Skeletal muscle satellite cell (primary cell): ENCODE data around the gene ATRN.
"Not testable (repeated sequence)": the region's sequence is repeated elsewhere in the genome, so short reads cannot be mapped to it uniquely, and the experiment has no call there.

Experiments used
- H3K27me3 ChIP-seq: 2 replicates; pipeline ENCODE4 v1.7.0; 2013; ENCODE audit warnings: low read length; ENCODE audit not compliant: control insufficient read depth, insufficient read depth
- H3K36me3 ChIP-seq: 2 replicates; pipeline ENCODE4 v1.7.0; 2013; ENCODE audit warnings: mild to moderate bottlenecking, control low read depth, low read length; ENCODE audit not compliant: insufficient read depth
- H3K4me1 ChIP-seq: 2 replicates; pipeline ENCODE4 v1.7.0; 2013; ENCODE audit warnings: low read length; ENCODE audit not compliant: control insufficient read depth, insufficient read depth
- H3K4me2 ChIP-seq: 2 replicates; pipeline ENCODE4 v1.7.0; 2013; ENCODE audit warnings: mild to moderate bottlenecking, low read length
- H3K4me3 ChIP-seq: 2 replicates; pipeline ENCODE4 v1.7.0; 2013; ENCODE audit warnings: low read length
- H3K9ac ChIP-seq: 2 replicates; pipeline ENCODE4 v1.7.0; 2013; ENCODE audit warnings: mild to moderate bottlenecking, low read depth, low read length, moderate library complexity
- H3K9me3 ChIP-seq: replicated peaks from 2 replicates; pipeline ENCODE4 v1.7.0; 2013; ENCODE audit warnings: mild to moderate bottlenecking, control low read depth, low read length

Gene ATRN

GRCh38 chr20:3615171-3615840 is 144.5 kb downstream of the ATRN start:
- H3K4me3 ChIP-seq, H3K4me2 ChIP-seq, H3K27me3 ChIP-seq, H3K9me3 ChIP-seq, H3K36me3 ChIP-seq, H3K4me1 ChIP-seq, H3K9ac ChIP-seq: not testable (repeated sequence)

- no peak overlapping the region for H3K4me2 ChIP-seq
- H3K27me3 ChIP-seq: no peaks in the 10 kb centered on the region
- H3K9ac ChIP-seq: no peak overlapping the region
- H3K4me3 ChIP-seq: no peak overlapping the region
- H3K36me3 ChIP-seq: peaks cover 3% of the 10 kb centered on the region
- no peaks in the 10 kb centered on the region for H3K4me1 ChIP-seq
- H3K9me3 ChIP-seq: no peaks in the 10 kb centered on the region
Observed at GRCh38 chr20:3616250-3616649, 145.4 kb downstream of the ATRN start.

- H3K9me3 ChIP-seq: no peaks in the 10 kb centered on the region
- no peak overlapping the region for H3K4me3 ChIP-seq
- no peak overlapping the region for H3K9ac ChIP-seq
- H3K4me1 ChIP-seq: no peaks in the 10 kb centered on the region
- H3K36me3 ChIP-seq: peaks cover 3% of the 10 kb centered on the region
- H3K4me2 ChIP-seq: no peak overlapping the region
- no peaks in the 10 kb centered on the region for H3K27me3 ChIP-seq
Observed at GRCh38 chr20:3621111-3621510, 150.3 kb downstream of the ATRN start.

GRCh38 chr20:3622406-3622805 is 151.6 kb downstream of the ATRN start:
- Histone ChIP-seq H3K36me3 (peaks cover 3% of the 10 kb centered on the region), H3K4me3 (no peak overlapping the region), H3K27me3 (no peaks in the 10 kb centered on the region), H3K4me1 (no peaks in the 10 kb centered on the region), H3K9ac (no peak overlapping the region), H3K4me2 (no peak overlapping the region), H3K9me3 (no peaks in the 10 kb centered on the region)

GRCh38 chr20:3627476-3627875 is 156.7 kb downstream of the ATRN start:
- no peaks in the 10 kb centered on the region for H3K9me3 ChIP-seq
- H3K36me3 ChIP-seq: peaks cover 13% of the 10 kb centered on the region

GRCh38 chr20:3628502-3629314 is 157.9 kb downstream of the ATRN start:
- no peak overlapping the region for H3K9ac ChIP-seq
- no peaks in the 10 kb centered on the region for H3K27me3 ChIP-seq
- no peaks in the 10 kb centered on the region for H3K9me3 ChIP-seq
- peaks cover 13% of the 10 kb centered on the region for H3K36me3 ChIP-seq
- no peaks in the 10 kb centered on the region for H3K4me1 ChIP-seq
- no peak overlapping the region for H3K4me2 ChIP-seq
- H3K4me3 ChIP-seq: no peak overlapping the region

More at GRCh38 chr20:3627476-3627875, 156.7 kb downstream of the ATRN start:
- Histone ChIP-seq H3K4me3 (no peak overlapping the region), H3K27me3 (no peaks in the 10 kb centered on the region), H3K9ac (no peak overlapping the region), H3K4me2 (no peak overlapping the region), H3K4me1 (no peaks in the 10 kb centered on the region)

GRCh38 chr20:3629893-3630292 is 159.1 kb downstream of the ATRN start:
- H3K9ac ChIP-seq: no peak overlapping the region
- no peaks in the 10 kb centered on the region for H3K4me1 ChIP-seq
- no peaks in the 10 kb centered on the region for H3K9me3 ChIP-seq
- H3K4me2 ChIP-seq: no peak overlapping the region
- H3K36me3 ChIP-seq: peaks cover 13% of the 10 kb centered on the region
- no peak overlapping the region for H3K4me3 ChIP-seq
- no peaks in the 10 kb centered on the region for H3K27me3 ChIP-seq

- no peak overlapping the region for H3K4me3 ChIP-seq
- H3K4me1 ChIP-seq: no peaks in the 10 kb centered on the region
- peaks cover 13% of the 10 kb centered on the region for H3K36me3 ChIP-seq
- no peak overlapping the region for H3K4me2 ChIP-seq
- no peaks in the 10 kb centered on the region for H3K27me3 ChIP-seq
- no peak overlapping the region for H3K9ac ChIP-seq
- no peaks in the 10 kb centered on the region for H3K9me3 ChIP-seq
Observed at GRCh38 chr20:3630429-3630828, 159.6 kb downstream of the ATRN start.

GRCh38 chr20:3631534-3631933 is 160.7 kb downstream of the ATRN start:
- H3K36me3 ChIP-seq: peaks cover 13% of the 10 kb centered on the region
- no peaks in the 10 kb centered on the region for H3K27me3 ChIP-seq
- H3K9ac ChIP-seq: no peak overlapping the region
- no peak overlapping the region for H3K4me3 ChIP-seq
- no peaks in the 10 kb centered on the region for H3K4me1 ChIP-seq
- H3K4me2 ChIP-seq: no peak overlapping the region
- no peaks in the 10 kb centered on the region for H3K9me3 ChIP-seq

GRCh38 chr20:3632311-3633004 is 161.6 kb downstream of the ATRN start:
- H3K4me2 ChIP-seq: no peak overlapping the region
- H3K27me3 ChIP-seq: no peaks in the 10 kb centered on the region
- peaks cover 13% of the 10 kb centered on the region for H3K36me3 ChIP-seq
- H3K9me3 ChIP-seq: no peaks in the 10 kb centered on the region
- no peak overlapping the region for H3K9ac ChIP-seq
- H3K4me1 ChIP-seq: no peaks in the 10 kb centered on the region
- no peak overlapping the region for H3K4me3 ChIP-seq

- Histone ChIP-seq H3K27me3 (no peaks in the 10 kb centered on the region), H3K36me3 (peaks cover 7% of the 10 kb centered on the region), H3K4me3 (no peak overlapping the region), H3K4me2 (no peak overlapping the region), H3K9ac (no peak overlapping the region), H3K4me1 (no peaks in the 10 kb centered on the region), H3K9me3 (no peaks in the 10 kb centered on the region)
Observed at GRCh38 chr20:3633913-3634478, 163.2 kb downstream of the ATRN start.
